Endometrium (tissue), 2 donors: Measurements from ENCODE around the gene RYR3.

ENCODE experiments used
- FAIRE-seq: peaks from 2 replicates; lab custom pipeline; 2012; peaks lifted over from hg19 to GRCh38; lab: Jason Lieb, UNC
- donor health status: control.
- donor health status: control.

RYR3 gene

DNA sequence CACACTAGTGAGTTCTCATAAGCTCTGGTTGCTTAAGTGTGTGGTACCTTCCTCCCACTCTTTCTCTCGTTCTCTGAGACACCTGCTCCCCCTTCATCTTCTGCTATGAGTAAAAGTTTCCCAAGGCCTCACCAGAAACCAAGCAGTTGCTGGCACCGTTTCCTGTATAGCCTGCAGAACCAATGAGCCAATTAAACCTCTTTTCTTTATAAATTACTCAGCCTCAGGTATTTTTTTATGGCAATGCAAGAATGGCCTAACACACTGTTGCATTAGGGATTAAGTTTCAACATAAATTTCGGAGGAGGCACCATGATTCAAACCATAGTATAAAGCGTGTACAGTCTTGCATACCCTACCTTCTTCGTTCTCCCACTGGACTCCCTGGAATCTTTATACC lies 405.3 kb downstream of the RYR3 start:
- FAIRE-seq, result no peak

DNA sequence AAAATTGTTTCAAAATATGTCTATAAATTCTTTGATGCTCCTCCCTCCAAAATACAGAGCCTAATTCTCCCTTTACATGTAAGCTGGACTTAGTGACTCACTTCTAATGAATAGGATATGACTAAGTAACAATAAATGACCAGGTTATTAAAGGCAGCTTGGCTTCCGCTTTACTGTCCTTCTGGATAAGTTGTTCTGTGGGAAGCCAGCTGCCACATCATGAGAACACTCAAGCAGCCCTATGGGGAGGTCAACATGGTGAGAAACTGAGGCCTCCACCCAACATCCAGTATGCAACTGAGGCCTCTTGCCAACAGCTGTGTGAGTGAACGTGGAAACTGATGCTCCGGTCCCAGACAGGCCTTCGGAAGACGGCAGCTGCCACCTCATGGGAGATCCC lies 410.2 kb downstream of the RYR3 start:
- no peak for FAIRE-seq

DNA sequence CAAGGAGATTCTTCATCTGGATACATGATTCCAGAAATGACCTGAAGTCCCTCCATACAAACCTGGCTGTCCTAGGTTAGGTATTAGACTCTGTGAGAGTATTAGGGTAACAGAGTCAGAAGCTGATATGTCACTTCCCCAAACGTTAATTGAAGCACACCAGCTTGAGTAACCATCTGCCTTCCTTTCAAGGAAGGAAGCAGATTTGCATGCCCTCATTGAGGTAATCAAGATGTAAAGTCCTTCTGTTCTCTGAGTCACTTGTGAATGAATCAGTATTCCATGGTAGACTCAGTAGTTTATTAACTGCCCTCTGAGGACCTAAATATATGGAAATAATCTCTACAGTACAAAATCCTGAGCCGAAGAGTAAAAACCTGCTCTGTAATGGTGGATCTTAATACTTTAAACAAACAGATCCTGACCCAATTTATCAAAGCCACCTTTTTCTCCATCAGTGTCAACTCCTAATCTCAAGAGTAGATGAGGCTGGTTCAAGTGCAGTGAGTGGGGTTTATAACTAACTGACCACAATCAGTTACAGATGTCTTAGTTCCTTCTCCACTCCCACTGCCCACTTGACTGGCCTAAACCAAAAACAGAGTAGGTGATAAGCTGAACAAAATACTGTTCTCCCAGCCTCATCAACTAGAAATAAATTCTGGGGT lies 411.4 kb downstream of the RYR3 start:
- no peak for FAIRE-seq

DNA sequence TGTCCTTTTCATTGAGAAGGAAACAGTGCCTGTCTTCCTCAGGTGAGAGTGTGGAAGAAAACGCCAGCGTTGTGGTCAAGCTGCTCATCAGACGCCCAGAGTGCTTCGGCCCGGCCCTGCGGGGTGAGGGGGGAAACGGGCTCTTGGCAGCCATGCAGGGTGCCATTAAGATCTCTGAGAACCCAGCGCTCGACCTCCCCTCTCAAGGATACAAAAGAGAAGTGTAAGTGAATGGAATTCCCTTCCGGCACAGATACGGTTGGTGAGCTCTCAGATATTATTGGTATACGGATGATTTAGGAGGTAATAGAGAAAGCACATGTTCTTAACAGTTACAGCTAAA lies 411.9 kb downstream of the RYR3 start:
- no peak for FAIRE-seq

DNA sequence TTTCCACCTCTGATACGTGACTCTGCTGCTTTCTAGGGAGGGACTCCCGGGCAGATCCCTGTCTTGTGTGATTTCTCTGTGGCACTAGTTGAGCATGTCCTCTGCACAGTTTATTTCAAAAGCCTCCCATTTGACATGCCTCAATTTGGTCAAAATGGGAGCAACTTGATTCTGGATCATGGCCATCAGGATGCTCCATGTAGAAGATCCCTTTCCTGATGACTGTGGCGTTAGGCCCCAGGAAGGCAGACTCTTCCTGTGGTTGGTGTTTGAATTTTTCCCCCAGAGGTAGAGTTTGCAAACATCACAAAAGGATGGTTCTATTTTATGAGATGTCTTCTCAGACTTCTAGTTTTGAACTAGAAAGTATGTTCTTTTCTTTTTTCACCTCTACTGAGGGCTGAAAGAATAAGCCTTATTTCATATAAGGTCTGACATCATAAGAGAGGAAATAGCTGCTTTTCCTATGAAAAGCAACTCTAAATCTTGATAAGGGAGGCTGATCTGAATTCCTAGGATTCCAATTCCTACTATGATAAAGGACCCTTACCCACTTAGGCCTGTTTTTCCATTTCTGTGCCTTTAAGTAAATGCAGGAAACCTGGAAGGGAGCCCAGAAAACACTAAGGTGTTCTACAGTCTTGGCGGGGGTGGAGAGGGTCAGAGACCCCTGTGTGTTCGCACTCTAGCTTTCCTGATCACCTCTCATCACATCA lies 413.7 kb downstream of the RYR3 start:
- FAIRE-seq, result no peak

DNA sequence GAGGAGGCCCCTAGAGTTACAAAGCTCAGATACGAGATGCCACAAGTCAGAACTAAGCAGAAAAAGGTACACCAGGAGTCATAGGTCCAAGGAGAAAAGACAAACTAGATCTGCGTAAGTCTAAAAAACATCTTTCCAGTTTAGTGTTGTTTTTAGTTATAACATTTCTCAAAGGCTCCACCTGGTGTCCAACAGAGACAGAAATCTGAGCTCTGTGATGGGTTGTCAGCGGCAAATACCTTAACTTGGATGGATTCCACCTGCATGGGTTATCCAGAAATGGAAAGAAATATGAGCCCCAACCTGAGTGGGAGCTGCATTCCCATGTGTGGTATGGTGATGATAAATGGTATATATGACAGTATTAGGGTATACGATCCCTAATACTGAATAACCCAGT lies 418.9 kb downstream of the RYR3 start:
- FAIRE-seq, result no peak

DNA sequence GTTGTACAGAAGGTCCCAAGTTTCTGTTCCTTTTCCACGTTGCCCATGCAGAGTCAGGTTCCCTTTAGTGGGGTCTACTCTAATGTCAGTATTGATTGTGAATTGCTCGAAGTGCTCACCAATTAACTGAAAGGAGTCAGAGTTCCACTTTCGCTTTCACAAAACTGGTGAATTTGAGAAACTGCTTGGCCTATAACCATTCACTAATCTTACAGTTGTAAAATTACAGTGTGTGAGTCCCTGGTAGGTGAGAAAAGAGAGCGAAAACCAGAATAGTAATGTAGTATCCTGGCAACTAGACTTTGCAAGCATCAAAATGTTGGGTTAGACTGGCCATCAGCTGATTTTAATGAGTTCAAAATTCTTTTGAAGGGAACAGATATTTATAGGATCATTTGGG lies 420.0 kb downstream of the RYR3 start:
- no peak for FAIRE-seq

DNA sequence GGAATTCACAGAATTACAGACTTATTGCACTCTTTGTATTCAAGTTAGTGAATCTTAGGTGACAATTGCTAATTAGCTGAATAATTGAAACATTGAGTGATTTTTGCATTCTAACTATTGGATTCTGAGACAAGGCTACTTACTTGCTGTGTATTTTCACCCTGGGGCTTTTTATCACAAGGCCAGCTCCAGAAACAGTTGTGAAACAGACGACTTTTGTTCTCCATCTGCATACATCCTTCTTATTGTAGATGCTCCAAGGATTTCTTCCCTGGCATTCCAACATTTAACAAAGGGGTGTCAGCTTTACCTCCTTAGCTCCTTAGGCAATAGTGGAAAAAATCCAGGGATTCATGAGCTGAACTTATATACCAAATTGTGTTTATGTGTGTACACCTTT lies 424.4 kb downstream of the RYR3 start:
- FAIRE-seq, result no peak

DNA sequence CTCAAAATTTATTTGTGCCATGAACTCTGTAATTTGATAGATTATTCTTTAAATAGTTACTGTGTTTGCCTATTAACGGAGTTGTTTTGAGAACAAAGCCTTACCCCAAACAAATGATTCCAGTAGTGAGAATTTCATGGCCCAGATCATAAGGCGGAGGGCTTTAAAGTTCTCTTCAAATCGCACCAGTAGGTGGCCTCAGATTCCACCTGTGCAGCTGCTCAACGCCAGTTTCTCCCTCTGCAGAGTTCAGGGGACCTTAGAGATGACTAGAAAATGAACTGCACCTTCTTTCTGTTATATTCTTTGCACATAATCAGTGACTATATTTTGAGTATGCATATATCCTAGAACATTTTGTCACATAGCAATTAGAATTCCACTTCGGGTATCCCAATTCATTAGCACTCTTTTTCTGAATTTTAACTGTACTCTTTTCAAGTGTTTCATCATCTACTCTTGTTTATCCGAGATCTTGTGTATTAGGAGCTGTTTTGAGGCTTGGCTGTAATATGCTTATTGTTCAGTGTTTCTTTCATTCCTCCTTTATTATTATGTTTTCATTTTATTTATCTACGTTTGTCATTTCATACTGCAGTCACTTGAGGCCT lies 425.0 kb downstream of the RYR3 start:
- peak; percentile 18 for FAIRE-seq

DNA sequence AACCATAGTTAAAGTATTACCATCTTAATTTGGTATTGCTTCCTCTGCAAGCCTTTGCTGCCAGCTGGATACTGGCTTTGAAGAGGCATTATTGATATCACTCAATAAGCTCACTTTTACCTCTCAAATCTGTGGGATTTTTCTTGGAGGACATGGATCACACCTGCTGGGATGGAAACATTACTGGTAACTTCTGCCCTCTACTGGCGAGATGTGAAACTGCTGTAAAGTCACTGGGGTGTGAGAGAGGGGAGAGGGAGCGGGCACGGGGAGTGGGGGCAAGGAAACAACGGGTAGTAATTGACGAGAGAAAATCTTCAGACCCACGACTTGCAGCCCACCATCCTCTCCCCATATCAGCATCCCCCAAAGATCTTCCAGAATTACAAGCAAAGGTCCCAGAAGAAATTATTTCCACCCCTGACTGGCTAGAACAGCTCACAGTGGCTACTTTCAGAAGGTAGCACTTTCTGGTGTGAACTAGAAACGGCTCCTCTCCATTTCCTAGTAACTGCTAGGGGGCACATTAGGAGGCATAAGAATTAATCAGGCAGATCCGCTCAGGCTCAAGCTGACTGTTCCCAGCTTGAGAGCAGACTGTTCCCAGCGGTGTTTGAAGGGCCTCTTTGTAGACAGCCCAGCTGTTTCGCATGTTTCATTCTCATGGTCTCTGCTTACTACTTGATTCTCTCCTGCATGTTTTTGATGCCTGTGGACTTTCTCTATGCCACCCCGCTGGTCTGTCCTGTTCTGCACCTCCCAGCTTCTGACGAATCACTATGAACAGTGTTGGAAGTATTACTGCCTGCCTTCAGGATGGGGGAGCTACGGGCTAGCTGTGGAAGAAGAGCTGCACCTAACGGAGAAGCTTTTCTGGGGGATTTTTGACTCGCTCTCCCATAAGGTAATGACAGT lies 427.2 kb downstream of the RYR3 start:
- no peak for FAIRE-seq

DNA sequence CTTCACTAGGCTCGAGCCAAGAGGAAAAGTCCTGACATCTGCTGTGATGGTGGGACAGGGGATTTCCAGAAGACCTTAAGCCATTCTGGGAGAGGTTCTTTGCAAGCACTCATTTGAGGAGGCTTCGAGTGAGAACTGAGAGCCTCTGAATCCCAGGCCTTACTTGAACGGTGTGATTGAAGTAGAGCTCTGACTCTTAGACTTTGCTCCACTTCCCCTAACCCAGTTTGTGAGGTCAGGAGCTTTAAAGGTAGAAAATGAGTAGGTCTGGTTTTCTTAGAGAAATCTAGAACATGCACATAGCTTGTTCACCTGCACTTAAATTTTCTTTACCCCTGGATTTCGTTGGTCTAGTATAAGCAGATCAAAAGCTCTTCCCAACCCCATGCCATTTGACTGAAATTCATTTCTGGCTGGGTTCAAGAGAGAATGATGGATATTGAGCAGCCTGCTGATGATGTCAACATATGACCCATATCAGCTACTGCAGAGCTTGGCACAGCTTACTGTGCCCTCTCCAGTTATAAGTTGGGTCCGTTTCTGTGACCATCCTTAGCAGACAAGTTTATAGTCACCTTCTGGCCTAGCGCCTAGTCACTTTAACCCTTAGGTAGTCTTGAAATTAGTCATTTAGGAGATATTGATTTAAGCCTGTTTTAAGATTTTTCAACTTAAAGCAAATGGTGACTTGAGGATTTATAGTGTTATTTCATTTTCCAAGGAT lies 428.3 kb downstream of the RYR3 start:
- no peak for FAIRE-seq

DNA sequence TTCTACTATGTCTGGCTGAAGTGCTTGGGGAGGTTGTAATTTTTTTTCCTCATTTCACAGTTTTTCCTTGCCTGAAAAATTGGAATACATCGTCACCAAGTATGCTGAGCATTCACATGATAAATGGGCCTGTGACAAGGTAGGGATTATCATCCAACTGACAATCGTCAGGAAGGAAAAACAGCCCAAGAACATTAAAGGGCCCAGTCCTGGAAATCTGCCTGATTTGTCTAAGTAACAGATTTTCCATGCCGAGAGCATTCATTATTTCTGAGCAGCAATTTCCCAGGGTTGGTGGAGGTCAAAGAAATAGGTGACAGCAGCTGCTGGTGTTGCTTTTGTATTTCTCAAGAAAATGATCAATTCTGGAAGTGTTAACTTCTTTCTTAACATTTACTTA lies 431.5 kb downstream of the RYR3 start:
- FAIRE-seq, result no peak

DNA sequence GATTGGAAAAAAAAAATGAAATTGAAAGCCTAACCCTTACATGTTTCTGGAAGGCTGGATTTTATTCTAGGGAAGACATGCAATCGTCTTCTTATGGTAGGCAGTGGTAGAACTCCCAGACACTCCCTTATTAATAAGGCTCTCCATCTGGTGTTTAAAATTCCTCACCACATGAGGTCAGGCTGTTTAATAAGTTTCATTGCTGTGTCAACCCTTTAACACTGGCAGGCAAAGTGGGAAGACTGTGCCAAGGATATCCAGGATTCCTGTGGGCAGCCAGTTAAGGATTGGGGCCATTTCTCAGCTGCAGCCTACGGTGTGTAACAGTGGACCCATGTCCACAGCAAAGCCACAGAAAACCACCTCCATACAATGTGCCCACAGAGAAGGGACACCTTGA lies 432.0 kb downstream of the RYR3 start:
- no peak for FAIRE-seq

DNA sequence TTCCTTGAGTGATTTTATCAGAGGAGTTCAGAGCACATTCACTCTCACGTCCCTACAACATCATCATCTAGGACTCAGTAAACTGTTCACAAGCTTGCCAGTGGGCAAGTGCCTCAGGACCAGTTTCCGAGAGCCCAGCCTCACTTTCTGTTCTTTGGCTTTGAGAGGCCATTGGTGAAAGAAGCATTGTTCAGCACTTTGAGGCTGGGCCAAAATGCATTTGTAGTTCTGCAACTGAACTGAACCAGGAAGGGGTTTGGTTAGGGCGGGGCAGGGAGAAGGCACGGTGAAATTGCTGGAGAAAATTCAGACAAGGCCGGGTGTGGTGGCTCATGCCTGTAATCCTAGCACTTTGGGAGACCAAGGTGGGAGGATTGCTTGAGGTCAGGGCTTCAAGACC lies 435.4 kb downstream of the RYR3 start:
- FAIRE-seq, result no peak

DNA sequence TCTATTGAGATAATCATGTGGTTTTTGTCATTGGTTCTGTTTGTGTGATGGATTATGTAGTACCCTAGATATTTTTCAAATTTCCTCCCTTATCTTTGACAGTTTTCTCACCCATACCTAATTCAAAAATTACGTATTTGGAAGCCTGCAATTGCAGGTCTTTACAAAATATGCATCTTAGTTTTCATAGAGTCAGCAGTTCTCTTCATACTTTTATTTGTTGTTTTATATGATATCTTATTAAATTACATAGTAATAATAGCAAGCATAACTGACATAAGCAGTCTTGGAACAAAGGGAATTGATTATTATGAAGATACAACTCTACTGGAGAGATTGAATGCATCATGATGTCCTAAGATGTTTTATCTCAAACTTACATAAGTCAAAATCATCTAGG lies 442.2 kb downstream of the RYR3 start:
- FAIRE-seq, result no peak

DNA sequence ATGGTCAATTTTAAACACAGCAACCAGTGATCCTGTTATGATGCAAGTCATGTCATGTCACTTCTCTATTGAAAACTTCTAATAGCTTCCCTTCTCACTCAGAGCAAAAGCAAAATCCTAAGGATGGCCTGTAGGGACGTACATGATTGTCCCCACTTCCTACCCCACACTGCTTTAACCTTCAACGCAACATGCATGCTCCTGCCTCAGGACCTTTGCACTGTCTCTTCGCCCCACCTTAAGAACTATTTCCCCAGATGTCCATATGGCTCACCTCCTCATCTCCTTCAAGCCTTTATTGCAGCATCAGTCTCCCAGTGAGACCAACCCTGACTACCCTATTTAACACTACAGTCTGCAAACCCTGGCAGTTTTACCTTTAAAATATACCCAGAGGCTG lies 443.5 kb downstream of the RYR3 start:
- no peak for FAIRE-seq

DNA sequence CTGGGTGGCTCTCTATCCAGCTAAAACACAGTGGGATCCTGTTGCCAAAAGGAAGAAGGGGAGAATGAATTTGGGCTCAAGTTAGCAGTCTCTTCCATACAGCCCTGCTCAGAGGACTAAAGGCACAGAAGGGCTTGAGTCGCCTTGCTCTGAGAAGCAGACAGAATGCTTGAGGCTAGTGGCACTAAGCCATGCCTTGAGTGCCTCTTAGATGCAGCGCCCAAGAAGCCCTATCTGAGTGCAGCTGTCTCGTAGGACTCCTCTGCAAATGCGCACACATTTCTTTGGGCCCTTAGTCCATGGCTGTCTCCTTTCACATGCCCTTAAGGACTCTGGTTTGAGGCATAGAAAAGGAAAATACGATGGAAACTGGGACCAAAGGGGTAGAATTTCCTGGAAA lies 446.2 kb downstream of the RYR3 start:
- no peak for FAIRE-seq

DNA sequence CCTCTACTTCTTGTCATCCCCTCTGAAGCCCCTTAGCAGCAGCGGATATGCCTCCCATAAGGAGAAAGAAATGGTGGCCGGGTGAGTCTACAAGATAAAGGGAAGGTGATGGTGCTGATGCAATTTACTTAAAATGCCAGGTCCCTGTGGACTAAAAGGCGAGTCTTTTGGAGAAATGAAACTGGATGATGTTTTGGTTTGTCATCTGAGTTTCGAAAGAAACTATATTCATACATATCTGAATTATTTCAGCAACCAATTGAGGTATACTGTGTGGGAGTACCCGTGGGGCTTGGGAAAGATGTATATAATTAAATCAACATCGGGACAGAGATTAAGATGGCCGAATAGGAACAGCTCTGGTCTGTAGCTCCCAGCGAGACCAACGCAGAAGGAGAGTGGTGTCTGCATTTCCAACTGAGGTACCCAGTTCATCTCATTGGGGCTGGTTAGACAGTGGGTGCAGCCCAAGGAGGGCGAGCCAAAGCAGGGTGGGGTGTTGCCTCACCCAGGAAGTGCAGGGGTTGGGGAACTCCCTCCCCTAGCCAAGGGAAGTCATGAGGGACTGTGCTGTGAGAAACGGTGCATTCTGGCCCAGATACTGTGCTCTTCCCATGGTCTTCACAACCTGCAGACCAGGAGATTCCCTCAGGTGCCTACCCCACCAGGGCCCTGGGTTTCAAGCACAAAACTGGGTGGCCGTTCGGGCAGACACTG lies 446.9 kb downstream of the RYR3 start:
- no peak for FAIRE-seq

DNA sequence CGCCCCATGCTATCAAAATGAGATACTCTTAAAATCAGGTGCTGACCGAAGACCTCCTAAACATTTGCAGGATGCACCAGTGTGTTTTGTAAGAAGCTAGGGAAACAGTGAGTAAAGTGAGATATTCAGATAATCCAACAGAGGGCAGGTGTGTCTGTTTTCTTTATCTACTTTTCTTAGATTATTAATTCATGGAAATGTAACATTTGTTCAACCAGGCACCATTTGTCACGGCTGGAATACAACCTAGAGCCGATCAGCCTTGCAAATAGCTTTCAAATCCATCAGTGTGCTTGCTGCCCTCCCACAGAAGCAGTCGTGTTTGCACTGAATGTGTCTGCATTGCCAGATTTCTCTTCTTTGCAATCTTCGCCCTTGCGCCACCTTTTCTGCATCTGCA lies 455.6 kb downstream of the RYR3 start:
- no peak for FAIRE-seq

DNA sequence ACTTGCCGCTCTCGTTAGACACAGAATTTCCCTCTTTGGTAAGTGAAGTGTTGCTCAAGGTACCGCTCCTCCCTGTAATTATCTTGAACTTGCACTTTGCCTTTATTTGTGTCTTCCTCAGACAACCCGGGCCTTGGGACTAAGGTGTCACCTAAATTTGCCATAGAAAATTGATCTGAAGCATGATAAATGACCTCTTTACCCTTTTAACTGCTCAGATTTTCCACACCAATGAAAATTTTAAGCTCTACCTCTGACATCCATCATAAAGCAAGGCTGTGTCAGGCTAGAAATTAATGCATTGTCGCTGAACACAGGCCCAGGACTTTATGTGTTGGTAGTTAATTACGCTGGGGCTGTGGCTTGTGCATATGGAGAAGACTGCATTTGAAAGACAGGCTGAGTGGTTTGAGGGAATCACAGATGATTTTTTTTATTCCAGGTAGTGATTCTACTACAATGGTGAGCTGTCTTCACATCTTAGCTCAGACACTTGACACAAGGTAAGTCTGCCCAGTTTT lies 458.0 kb downstream of the RYR3 start:
- FAIRE-seq, result no peak

DNA sequence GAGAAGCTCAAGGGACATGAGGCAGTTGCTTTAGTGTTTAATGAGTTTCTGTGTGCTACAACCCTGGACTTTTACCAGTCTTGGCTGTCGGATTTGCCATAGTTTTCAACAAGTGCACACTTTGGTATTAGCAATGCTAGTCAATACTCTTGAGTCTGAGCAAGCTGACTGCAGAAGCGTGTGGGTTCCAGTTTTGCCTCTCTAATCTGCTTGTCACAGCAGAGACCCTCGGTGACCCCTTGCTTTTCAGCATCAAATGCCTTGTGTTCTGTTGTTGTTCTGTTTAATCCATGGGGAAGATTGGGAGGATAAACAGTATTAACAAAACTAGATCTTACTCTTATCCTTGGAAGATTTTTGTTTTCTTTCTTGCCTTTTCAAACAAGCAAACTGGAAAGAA lies 463.2 kb downstream of the RYR3 start:
- FAIRE-seq, result no peak
